Epithelial cell of proximal tubule (primary cell): ENCODE results near the gene CEACAM3. TPM values are rescaled to one million over a fixed set of nuclear protein-coding genes. Genes with fewer than 3 reads are reported as not detected.
A peak's percentile ranks its signal among the peaks of the same experiment; 100 is the strongest.
"Not testable (repeated sequence)": the region's sequence is repeated elsewhere in the genome, so short reads cannot be mapped to it uniquely, and the experiment has no call there.

Experiments
- DNase-seq: peaks from one replicate; pipeline ENCODE4 v3.0.0-alpha.2; 2011; ENCODE audit warnings: low read depth
- H3K4me3 ChIP-seq: 2 replicates; pipeline ENCODE4 v1.5.1; 2011; ENCODE audit warnings: low read depth, mild to moderate bottlenecking, low read length
- CTCF ChIP-seq: conservative IDR thresholded peaks from 2 replicates; pipeline ENCODE4 v1.5.1; 2012; ENCODE audit warnings: low read depth, mild to moderate bottlenecking, low read length
- total RNA-seq: library from RNA; depleted of rRNA; stranded (reverse); fragments of >200 nt; gene quantifications from 2 replicates; pipeline ENCODE4 v1.2.3, GENCODE V29; 2015

Gene CEACAM3
- total RNA-seq, 1 donor from 2014 or later: not detected

DNA sequence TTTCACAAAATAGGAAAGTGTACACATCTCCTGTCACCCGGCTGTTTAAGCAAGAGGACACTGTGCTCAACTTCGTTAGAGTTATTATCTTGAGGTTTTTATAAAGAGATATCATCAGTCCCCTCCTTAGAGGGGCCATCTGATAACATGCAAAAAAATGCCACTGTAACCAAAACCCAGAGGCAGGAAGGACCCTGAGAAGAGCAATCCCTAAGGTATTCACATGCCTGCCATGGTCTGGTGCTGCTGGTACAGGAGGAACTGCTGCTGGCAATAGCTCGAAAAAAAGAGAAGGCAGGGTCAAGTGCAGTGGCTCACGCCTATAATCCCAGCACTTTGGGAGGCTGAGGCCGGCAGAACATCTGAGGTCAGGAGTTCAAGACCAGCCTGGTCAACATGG, 12.8 kb upstream of the CEACAM3 start:
- DNase-seq: no peak
- no peak for TF ChIP-seq CTCF
- no peak overlapping the region for H3K4me3 ChIP-seq

GRCh38 chr19:41784312-41784711, 12.1 kb upstream of the CEACAM3 start:
- no peak overlapping the region for H3K4me3 ChIP-seq
- no peak for DNase-seq
- TF ChIP-seq CTCF: no peak

GRCh38 chr19:41784743-41785142, 11.6 kb upstream of the CEACAM3 start:
- no peak for DNase-seq
- H3K4me3 ChIP-seq: no peak overlapping the region
- TF ChIP-seq CTCF: no peak

- peak; percentile 82 for TF ChIP-seq CTCF
- H3K4me3 ChIP-seq: no peak overlapping the region
- DNase-seq: peak; percentile 16
Observed at GRCh38 chr19:41785653-41786052, 10.7 kb upstream of the CEACAM3 start.

GRCh38 chr19:41787055-41787454, 9.3 kb upstream of the CEACAM3 start:
- TF ChIP-seq CTCF: no peak
- no peak for DNase-seq
- no peak overlapping the region for H3K4me3 ChIP-seq

- DNase-seq: not testable (repeated sequence)
Observed at GRCh38 chr19:41788518-41788917, 7.9 kb upstream of the CEACAM3 start.

GRCh38 chr19:41789053-41789452, 7.3 kb upstream of the CEACAM3 start:
- H3K4me3 ChIP-seq, DNase-seq: not testable (repeated sequence)

More at GRCh38 chr19:41788518-41788917, 7.9 kb upstream of the CEACAM3 start:
- H3K4me3 ChIP-seq: not testable (repeated sequence)

DNA sequence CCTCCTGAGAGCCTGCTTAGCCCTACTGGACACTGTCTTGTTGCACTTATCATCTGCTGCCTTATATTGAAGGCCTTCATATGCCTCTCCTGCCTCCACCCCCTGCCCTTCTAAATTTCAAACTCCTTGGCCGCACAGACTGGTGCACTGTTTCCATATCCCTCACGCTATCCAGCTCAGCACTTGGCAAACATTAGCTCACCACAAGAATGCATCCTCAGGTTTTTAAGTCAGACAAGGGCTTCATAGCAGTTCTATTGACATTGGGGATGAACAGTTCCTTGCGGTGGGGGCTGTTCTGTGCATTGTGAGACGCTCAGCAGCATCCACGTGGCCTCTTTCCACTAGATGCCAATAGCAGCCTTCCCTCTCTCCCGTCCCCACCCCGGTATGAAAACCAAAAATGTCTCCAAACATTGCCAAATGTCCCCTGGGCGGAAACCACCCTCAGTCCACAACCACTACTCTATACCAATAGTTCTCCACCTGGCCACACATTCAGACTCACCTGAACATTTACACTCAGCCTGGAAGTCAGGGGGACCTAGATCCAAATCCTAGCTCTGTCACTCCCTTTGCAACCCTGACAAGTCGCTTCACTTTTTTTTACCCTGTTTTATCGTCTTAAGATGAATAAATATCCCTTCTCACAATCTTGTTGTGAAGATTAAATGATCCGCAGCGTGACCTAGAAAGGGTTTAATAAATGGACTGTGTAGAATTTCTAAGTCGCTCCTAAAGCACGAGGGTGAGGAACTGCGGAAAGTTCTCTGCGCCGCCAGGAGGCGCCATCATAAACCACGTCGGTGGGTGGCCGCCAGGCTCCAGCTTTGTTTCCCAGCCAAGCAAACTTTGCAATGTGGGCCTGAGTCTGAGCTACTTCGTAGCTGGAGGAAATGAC, 3.6 kb upstream of the CEACAM3 start:
- H3K4me3 ChIP-seq: no peak overlapping the region
- TF ChIP-seq CTCF: peak; percentile 83
- DNase-seq: no peak
